HG03045 (cell line): ENCODE data around the gene ITIH2.

Experiments used
- ATAC-seq: cut with Tn5 transposase; IDR thresholded peaks from one replicate; pipeline ENCODE4 v1.9.1; 2021; ENCODE audit warnings: mild to moderate bottlenecking, moderate library complexity; ENCODE audit not compliant: unreplicated experiment

ITIH2 gene

DNA sequence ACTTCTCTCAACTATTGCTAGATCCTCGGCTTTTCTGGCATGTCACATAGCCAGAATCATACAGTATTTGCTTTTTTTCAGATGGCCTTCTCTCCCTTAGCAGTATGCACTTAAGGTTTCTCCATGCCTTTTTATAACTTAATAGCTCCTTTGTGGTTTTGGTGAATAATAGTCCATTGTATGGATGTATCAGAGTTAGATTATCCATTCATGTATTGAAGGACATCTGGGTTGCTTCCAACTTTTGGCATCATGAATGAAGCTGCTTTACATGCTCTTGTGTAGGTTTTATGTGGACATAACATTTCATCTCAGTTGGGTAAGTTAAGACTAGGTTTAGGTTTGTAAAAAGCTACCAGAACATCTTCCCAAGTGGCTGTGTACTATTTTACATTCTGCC lies 89.4 kb downstream of the ITIH2 start:
- no peak for ATAC-seq

DNA sequence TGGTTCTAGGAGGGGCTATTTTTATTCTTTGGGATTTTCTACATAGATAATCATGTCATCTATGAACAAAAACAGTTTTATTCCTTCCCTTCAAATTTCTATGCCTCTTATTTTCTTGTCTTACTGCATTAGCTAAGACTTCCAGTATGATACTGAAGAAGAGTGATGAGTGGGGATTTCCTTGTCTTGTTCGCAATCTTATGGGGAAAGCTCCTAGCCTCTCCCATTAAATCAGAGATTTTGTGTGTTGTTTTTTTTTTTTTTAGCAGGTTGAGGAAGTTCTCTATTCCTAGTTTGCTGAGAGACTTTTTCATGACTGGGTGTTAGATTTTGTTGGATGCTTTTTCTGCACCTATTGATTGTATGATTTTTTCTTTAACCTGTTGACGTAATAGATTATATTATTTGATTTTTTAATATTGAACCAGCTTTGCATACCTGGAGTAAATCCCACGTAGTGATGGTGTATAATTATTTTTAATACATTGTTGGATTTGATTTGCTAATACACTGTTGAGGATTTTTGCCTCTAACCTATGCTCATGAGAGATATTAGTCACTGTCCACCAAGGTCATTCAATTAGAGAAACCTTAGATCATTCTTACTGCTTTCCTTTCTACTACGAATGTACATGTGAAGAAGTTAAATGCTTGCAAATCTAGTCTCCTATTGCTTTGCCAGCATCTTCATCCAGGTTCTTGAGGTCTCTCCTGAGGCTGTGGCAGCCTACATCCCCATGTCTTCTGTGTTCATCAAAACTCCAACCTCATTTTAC lies 91.3 kb downstream of the ITIH2 start:
- ATAC-seq: no peak

DNA sequence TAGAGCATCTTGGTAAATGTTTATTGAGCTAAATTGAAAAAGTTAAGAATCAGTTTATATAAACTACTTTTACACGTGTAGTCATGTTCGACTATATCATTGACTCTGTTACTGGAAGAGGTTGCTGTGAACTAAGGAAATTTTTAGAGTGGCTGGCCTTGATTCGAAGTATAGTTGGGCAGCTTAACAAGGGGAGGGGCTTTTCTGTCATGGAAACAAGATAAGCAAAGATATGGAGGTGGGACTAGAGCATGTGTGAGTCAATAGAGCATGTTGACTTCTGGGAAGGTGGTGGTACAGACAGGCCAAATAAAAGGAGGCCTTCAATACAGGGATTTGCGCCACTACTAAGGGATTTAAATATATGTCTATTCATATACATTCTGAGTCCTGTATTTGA lies 92.5 kb downstream of the ITIH2 start:
- no peak for ATAC-seq

DNA sequence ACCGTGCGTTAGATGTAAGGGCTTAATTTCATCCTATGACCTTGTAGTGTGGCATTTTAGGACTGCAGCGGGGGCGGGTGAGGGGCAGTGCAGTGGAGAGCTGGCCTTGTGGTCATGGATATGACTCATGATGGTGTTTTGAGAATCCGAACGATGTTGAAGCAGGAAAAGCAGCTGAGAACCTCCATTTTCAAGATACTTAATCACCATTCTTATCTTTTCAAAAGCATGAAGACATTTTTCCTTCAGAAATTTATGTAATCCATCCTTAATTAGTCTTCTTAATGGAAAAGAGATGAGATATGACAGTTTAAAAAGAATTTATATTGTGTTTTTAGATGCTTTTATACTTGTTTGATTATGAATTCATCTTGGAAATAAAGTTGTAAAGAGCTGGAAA lies 94.5 kb downstream of the ITIH2 start:
- ATAC-seq: no peak
